NCI-H345 (cell line): ENCODE results near the gene KIF23.
A peak's percentile ranks its signal among the peaks of the same experiment; 100 is the strongest.
"Not testable (repeated sequence)": the region's sequence is repeated elsewhere in the genome, so short reads cannot be mapped to it uniquely, and the experiment has no call there.

Experiments
- DNase-seq: peaks from one replicate; lab custom pipeline; 2025; lab: John Stamatoyannopoulos, UW

Gene KIF23

GRCh38 chr15:69434679-69435078 lies 20.5 kb downstream of the KIF23 start:
- no peak for DNase-seq

GRCh38 chr15:69435985-69436384 lies 21.8 kb downstream of the KIF23 start:
- no peak for DNase-seq

GRCh38 chr15:69436951-69437350 lies 22.8 kb downstream of the KIF23 start:
- DNase-seq: no peak

GRCh38 chr15:69439623-69440022 lies 25.5 kb downstream of the KIF23 start:
- DNase-seq: no peak

GRCh38 chr15:69443032-69443611 lies 29.0 kb downstream of the KIF23 start:
- no peak for DNase-seq

- DNase-seq: no peak
These were observed 30.5 kb downstream of the KIF23 start for GRCh38 chr15:69444686-69445085.

- DNase-seq: no peak
These were observed 32.8 kb downstream of the KIF23 start for GRCh38 chr15:69446953-69447352.

- not testable (repeated sequence) for DNase-seq
These were observed 36.1 kb downstream of the KIF23 start for GRCh38 chr15:69450221-69450620.

GRCh38 chr15:69450968-69451695 lies 37.0 kb downstream of the KIF23 start:
- DNase-seq: no peak

GRCh38 chr15:69451951-69452691 lies 38.0 kb downstream of the KIF23 start:
- no peak for DNase-seq

GRCh38 chr15:69452692-69453521 lies 38.8 kb downstream of the KIF23 start, which contains the start of gene RPLP1:
Gene RPLP1 (plus strand): TSS chr15:69452818. CDS start chr15:69452949, 131 bp downstream.
- peak; percentile 93 for DNase-seq

GRCh38 chr15:69454953-69455352 lies 40.8 kb downstream of the KIF23 start:
- no peak for DNase-seq

- DNase-seq: no peak
These were observed 42.3 kb downstream of the KIF23 start for GRCh38 chr15:69456208-69457166.

- DNase-seq: no peak
These were observed 43.4 kb downstream of the KIF23 start for GRCh38 chr15:69457304-69458280.

- no peak for DNase-seq
These were observed 44.9 kb downstream of the KIF23 start for GRCh38 chr15:69459066-69459465.

GRCh38 chr15:69460481-69460880 lies 46.3 kb downstream of the KIF23 start:
- no peak for DNase-seq

GRCh38 chr15:69462030-69462492 lies 47.9 kb downstream of the KIF23 start:
- peak; percentile 31 for DNase-seq

- peak; percentile 90 for DNase-seq
These were observed 48.5 kb downstream of the KIF23 start for GRCh38 chr15:69462493-69463181.

- no peak for DNase-seq
These were observed 49.1 kb downstream of the KIF23 start for GRCh38 chr15:69463182-69463756.
